ENCODE results near the gene IFI35.

DNA sequence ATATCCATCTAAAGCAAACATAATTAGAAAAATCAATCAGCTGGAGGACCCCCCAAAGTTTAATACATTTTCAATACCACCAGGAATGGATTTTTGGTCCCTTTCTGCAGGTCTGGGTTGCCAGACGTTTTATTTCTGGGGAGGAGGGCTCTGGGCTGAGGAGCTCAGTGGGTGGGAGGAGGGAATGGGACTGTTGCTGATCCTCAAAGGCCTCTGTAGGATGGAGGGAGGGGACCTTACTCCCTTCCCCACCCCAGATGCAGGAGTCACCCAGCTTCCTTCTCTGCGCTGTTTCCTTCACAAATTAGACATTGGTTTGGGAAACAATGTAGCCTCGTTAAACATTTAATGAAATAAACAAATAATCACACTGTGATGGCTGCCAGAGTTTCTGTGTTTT is 25.1 kb downstream of the IFI35 start:
- TF ChIP-seq, protein P1, sequence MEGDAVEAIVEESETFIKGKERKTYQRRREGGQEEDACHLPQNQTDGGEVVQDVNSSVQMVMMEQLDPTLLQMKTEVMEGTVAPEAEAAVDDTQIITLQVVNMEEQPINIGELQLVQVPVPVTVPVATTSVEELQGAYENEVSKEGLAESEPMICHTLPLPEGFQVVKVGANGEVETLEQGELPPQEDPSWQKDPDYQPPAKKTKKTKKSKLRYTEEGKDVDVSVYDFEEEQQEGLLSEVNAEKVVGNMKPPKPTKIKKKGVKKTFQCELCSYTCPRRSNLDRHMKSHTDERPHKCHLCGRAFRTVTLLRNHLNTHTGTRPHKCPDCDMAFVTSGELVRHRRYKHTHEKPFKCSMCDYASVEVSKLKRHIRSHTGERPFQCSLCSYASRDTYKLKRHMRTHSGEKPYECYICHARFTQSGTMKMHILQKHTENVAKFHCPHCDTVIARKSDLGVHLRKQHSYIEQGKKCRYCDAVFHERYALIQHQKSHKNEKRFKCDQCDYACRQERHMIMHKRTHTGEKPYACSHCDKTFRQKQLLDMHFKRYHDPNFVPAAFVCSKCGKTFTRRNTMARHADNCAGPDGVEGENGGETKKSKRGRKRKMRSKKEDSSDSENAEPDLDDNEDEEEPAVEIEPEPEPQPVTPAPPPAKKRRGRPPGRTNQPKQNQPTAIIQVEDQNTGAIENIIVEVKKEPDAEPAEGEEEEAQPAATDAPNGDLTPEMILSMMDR (IDR thresholded peaks at IDR 0.05; ENCODE audit: control extremely low read depth in 1 of 3, insufficient read depth in 1 of 3, low read depth in 1 of 3, low read length in 3 of 3): no peak
- TF ChIP-seq HDAC2 (IDR thresholded peaks at IDR 0.05; ENCODE audit: borderline replicate concordance in 1 of 2, low read depth in 2 of 2, low read length in 2 of 2) (no peak), POLR2A (IDR thresholded peaks at IDR 0.05; ENCODE audit: control extremely low read depth in 1 of 2, low read depth in 2 of 2, low read length in 2 of 2) (no peak), MAFK (IDR thresholded peaks at IDR 0.05; ENCODE audit: low read depth, low read length) (no peak), GABPA (IDR thresholded peaks at IDR 0.05; ENCODE audit: borderline replicate concordance, insufficient read depth, low read length) (no peak), EZH2 (IDR thresholded peaks at IDR 0.05; ENCODE audit: low read depth, low read length, severe bottlenecking) (no peak), YY1 (IDR thresholded peaks at IDR 0.05; ENCODE audit: low read depth, low read length) (no peak), POU5F1 (IDR thresholded peaks at IDR 0.05; ENCODE audit: low read depth, low read length) (no peak), EGR1 (IDR thresholded peaks at IDR 0.05; ENCODE audit: borderline replicate concordance, low read depth, low read length) (no peak), SIN3A (conservative IDR thresholded peaks at IDR 0.05 in 1 of 2, IDR thresholded peaks at IDR 0.05 in 1 of 2; ENCODE audit: low read depth in 1 of 2, low read length in 2 of 2) (no peak), KDM5A (IDR thresholded peaks at IDR 0.05; ENCODE audit: low read length) (no peak), SP2 (IDR thresholded peaks at IDR 0.05; ENCODE audit: low read length) (no peak), SAP30 (IDR thresholded peaks at IDR 0.05; ENCODE audit: insufficient read depth, insufficient replicate concordance, low read length) (no peak)

Measured in H1 (cell line).